ENCODE measurements around the gene MSH6. TPM values are rescaled to one million over a fixed set of nuclear protein-coding genes. Genes with fewer than 3 reads are reported as not detected.
A peak's percentile ranks its signal among the peaks of the same experiment; 100 is the strongest.

MSH6 gene
- total RNA-seq (59.4 and 82.7 TPM in 2 replicates), polyA plus RNA-seq (50.2 and 50.6 TPM in 2 replicates)

- H3K27me3 ChIP-seq, result no peaks in the 10 kb centered on the region
- peak within 1 kb of the TSS; percentile 97 for H3K27ac ChIP-seq
- H3K9me2 ChIP-seq (replicated peaks; ENCODE audit: insufficient read depth), result no peaks in the 10 kb centered on the region
- under 1% methylated on average over 41 of the region's 98 CpGs for WGBS (ENCODE audit: low lambda C conversion rate, missing lambda C conversion rate)
- H3K9me3 ChIP-seq (ENCODE audit: low read depth), result no peaks in the 10 kb centered on the region
- no peak for TF ChIP-seq CTCF (IDR thresholded peaks at IDR 0.05; ENCODE audit: poor library complexity)
- TF ChIP-seq EZH2 (IDR thresholded peaks at IDR 0.05; ENCODE audit: borderline replicate concordance), result no peak
- no peak for TF ChIP-seq EZH2phosphoT487 (IDR thresholded peaks at IDR 0.05; ENCODE audit: low read depth, severe bottlenecking, unreplicated experiment)
- H3K4me2 ChIP-seq, result peak within 1 kb of the TSS; percentile 97
- peaks cover 40% of the 10 kb centered on the region for H4K20me1 ChIP-seq (ENCODE audit: insufficient read depth, poor library complexity, severe bottlenecking)
- DNase-seq (ENCODE audit: low spot score), result peak; percentile 96
- peaks cover 41% of the 10 kb centered on the region for H3K79me2 ChIP-seq
- H2AFZ ChIP-seq, result peak within 1 kb of the TSS; percentile 95
- peak within 1 kb of the TSS; percentile 98 for H3K4me3 ChIP-seq
- no peaks in the 10 kb centered on the region for H3K36me3 ChIP-seq (replicated peaks; ENCODE audit: insufficient read depth, low read depth)
- peaks cover 18% of the 10 kb centered on the region for H3K4me1 ChIP-seq (ENCODE audit: insufficient read depth)
Observed at GRCh38 chr2:47782671-47783485, at the start of gene MSH6. TSS of gene MSH6 (plus strand) at chr2:47783145. CDS start at chr2:47783234, 89 bp downstream.

GRCh38 chr2:47735136-47735869, 47.6 kb upstream of the MSH6 start:
- Histone ChIP-seq H2AFZ (no peak overlapping the region), H3K4me3 (no peak overlapping the region), H3K79me2 (no peaks in the 10 kb centered on the region), H3K4me1 (ENCODE audit: insufficient read depth) (no peaks in the 10 kb centered on the region), H4K20me1 (ENCODE audit: insufficient read depth, poor library complexity, severe bottlenecking) (no peaks in the 10 kb centered on the region), H3K27ac (no peak overlapping the region), H3K9me3 (ENCODE audit: low read depth) (no peaks in the 10 kb centered on the region), H3K27me3 (no peaks in the 10 kb centered on the region), H3K36me3 (replicated peaks; ENCODE audit: insufficient read depth, low read depth) (no peaks in the 10 kb centered on the region), H3K4me2 (no peak overlapping the region), H3K9me2 (replicated peaks; ENCODE audit: insufficient read depth) (no peaks in the 10 kb centered on the region)
- DNase-seq (ENCODE audit: low spot score), result no peak
- 83% methylated on average over 4 of the region's 4 CpGs for WGBS (ENCODE audit: low lambda C conversion rate, missing lambda C conversion rate)
- TF ChIP-seq EZH2 (IDR thresholded peaks at IDR 0.05; ENCODE audit: borderline replicate concordance) (no peak), CTCF (IDR thresholded peaks at IDR 0.05; ENCODE audit: poor library complexity) (no peak), EZH2phosphoT487 (IDR thresholded peaks at IDR 0.05; ENCODE audit: low read depth, severe bottlenecking, unreplicated experiment) (no peak)

- TF ChIP-seq EZH2 (IDR thresholded peaks at IDR 0.05; ENCODE audit: borderline replicate concordance) (no peak), EZH2phosphoT487 (IDR thresholded peaks at IDR 0.05; ENCODE audit: low read depth, severe bottlenecking, unreplicated experiment) (no peak), CTCF (IDR thresholded peaks at IDR 0.05; ENCODE audit: poor library complexity) (no peak)
- WGBS (ENCODE audit: low lambda C conversion rate, missing lambda C conversion rate), result 96% methylated on average over 3 of the region's 3 CpGs
Observed at GRCh38 chr2:47735912-47736311, 47.0 kb upstream of the MSH6 start.

More at GRCh38 chr2:47735912-47736311, 47.0 kb upstream of the MSH6 start:
- H3K4me3 ChIP-seq, result no peak overlapping the region
- no peaks in the 10 kb centered on the region for H3K9me3 ChIP-seq (ENCODE audit: low read depth)
- H3K4me1 ChIP-seq (ENCODE audit: insufficient read depth), result no peaks in the 10 kb centered on the region
- H3K9me2 ChIP-seq (replicated peaks; ENCODE audit: insufficient read depth), result no peaks in the 10 kb centered on the region
- no peak overlapping the region for H3K27ac ChIP-seq
- no peak overlapping the region for H3K4me2 ChIP-seq
- no peaks in the 10 kb centered on the region for H3K36me3 ChIP-seq (replicated peaks; ENCODE audit: insufficient read depth, low read depth)
- H2AFZ ChIP-seq, result no peak overlapping the region
- H3K79me2 ChIP-seq, result no peaks in the 10 kb centered on the region
- no peaks in the 10 kb centered on the region for H4K20me1 ChIP-seq (ENCODE audit: insufficient read depth, poor library complexity, severe bottlenecking)
- H3K27me3 ChIP-seq, result no peaks in the 10 kb centered on the region
- no peak for DNase-seq (ENCODE audit: low spot score)

Measured in hepatocyte (in vitro differentiated cells).